WTC11 (cell line): ENCODE measurements around the gene PREP. TPM values are rescaled to one million over a fixed set of nuclear protein-coding genes. Genes with fewer than 3 reads are reported as not detected.

Experiments used
- ATAC-seq: fragments of 200-7000 bp; cut with Tn5 transposase; 2 replicates; pipeline ENCODE4 v1.10.0; 2021; ENCODE audit warnings: mild to moderate bottlenecking, moderate library complexity
- CTCF ChIA-PET: fragments of 300-600 bp; sonication (Branson Sonifier 250); formaldehyde crosslinking; loops from one replicate; lab custom pipeline; 2021; ENCODE audit warnings: antibody characterized with exemption; lab: Charles Lee
- POLR2A ChIA-PET: fragments of 350-600 bp; sonication (Branson Sonifier 250); formaldehyde crosslinking; loops from one replicate; lab custom pipeline; 2021; ENCODE audit warnings: antibody characterized with exemption; lab: Charles Lee
- DNase-seq: peaks from one replicate; pipeline ENCODE4 v3.0.0; 2021; ENCODE audit warnings: low spot score
- H3K27ac Mint-ChIP-seq: 2 replicates; pipeline ENCODE4 v1.8.0; 2021; ENCODE audit warnings: mixed read lengths
- H3K27me3 Mint-ChIP-seq: 2 replicates; pipeline ENCODE4 v1.8.0; 2021; ENCODE audit warnings: low read depth, mild to moderate bottlenecking, moderate library complexity, mixed read lengths
- H3K36me3 Mint-ChIP-seq: 2 replicates; pipeline ENCODE4 v1.8.0; 2021; ENCODE audit warnings: mixed read lengths
- H3K4me1 Mint-ChIP-seq: 2 replicates; pipeline ENCODE4 v1.8.0; 2022; ENCODE audit warnings: mixed read lengths
- H3K4me3 Mint-ChIP-seq: 2 replicates; pipeline ENCODE4 v1.8.0; 2021; ENCODE audit warnings: mild to moderate bottlenecking, moderate library complexity, mixed read lengths
- H3K9me3 Mint-ChIP-seq: 2 replicates; pipeline ENCODE4 v1.8.0; 2021; ENCODE audit warnings: mixed read lengths
- ETV6 ChIP-seq: sonication (generic); formaldehyde crosslinking; IDR thresholded peaks from 2 replicates; pipeline ENCODE4 v1.8.1; 2022; ENCODE audit warnings: mild to moderate bottlenecking, missing genetic modification reagents
- KAT7 ChIP-seq: sonication (generic); formaldehyde crosslinking; IDR thresholded peaks from 2 replicates; pipeline ENCODE4 v1.8.1; 2023; ENCODE audit warnings: missing genetic modification reagents, mild to moderate bottlenecking, borderline replicate concordance
- MYBL2 ChIP-seq: sonication (generic); formaldehyde crosslinking; IDR thresholded peaks from 2 replicates; pipeline ENCODE4 v1.8.1; 2023; ENCODE audit warnings: mild to moderate bottlenecking, moderate library complexity, missing genetic modification reagents
- OVOL2 ChIP-seq: fragments of 250-450 bp; sonication (Bioruptor Pico); IDR thresholded peaks from 2 replicates; pipeline ENCODE4 v1.9.0; 2021; ENCODE audit warnings: mild to moderate bottlenecking, borderline replicate concordance
- TEAD1 ChIP-seq: sonication (generic); formaldehyde crosslinking; IDR thresholded peaks from 2 replicates; pipeline ENCODE4 v1.8.0; 2022; ENCODE audit warnings: mild to moderate bottlenecking, missing genetic modification reagents
- TP53 ChIP-seq: sonication (generic); formaldehyde crosslinking; IDR thresholded peaks from 2 replicates; pipeline ENCODE4 v1.8.1; 2023; ENCODE audit warnings: mild to moderate bottlenecking, missing genetic modification reagents
- ZNF138 ChIP-seq: sonication (generic); formaldehyde crosslinking; conservative IDR thresholded peaks from 2 replicates; pipeline ENCODE4 v1.8.1; 2022; ENCODE audit warnings: mild to moderate bottlenecking, moderate library complexity, missing genetic modification reagents
- ZNF423 ChIP-seq: fragments of 250-450 bp; sonication (Bioruptor Pico); IDR thresholded peaks from 2 replicates; pipeline ENCODE4 v2.1.2; 2022; ENCODE audit warnings: mild to moderate bottlenecking, moderate library complexity
- ZNF671 ChIP-seq: fragments of 250-450 bp; sonication (Bioruptor Pico); IDR thresholded peaks from 2 replicates; pipeline ENCODE4 v1.8.0; 2021; ENCODE audit warnings: mild to moderate bottlenecking
- total RNA-seq: library from RNA; stranded (reverse); gene quantifications from 3 replicates; pipeline ENCODE4 v1.2.3, GENCODE V29; 2021
- TF ChIP-seq, protein P1 (sequence below): sonication (generic); formaldehyde crosslinking; conservative IDR thresholded peaks from 2 replicates; pipeline ENCODE4 v1.8.1; 2022; ENCODE audit warnings: mild to moderate bottlenecking, missing genetic modification reagents
- TF ChIP-seq, protein P2 (sequence below): fragments of 250-450 bp; sonication (Bioruptor Pico); IDR thresholded peaks from 2 replicates; pipeline ENCODE4 v1.9.0; 2021; ENCODE audit warnings: mild to moderate bottlenecking
- TF ChIP-seq, protein P3 (sequence below): sonication (generic); formaldehyde crosslinking; IDR thresholded peaks from 2 replicates; pipeline ENCODE4 v1.8.1; 2022; ENCODE audit warnings: low read depth, missing genetic modification reagents, borderline replicate concordance
- TF ChIP-seq, protein P4 (sequence below): sonication (generic); formaldehyde crosslinking; conservative IDR thresholded peaks from 2 replicates; pipeline ENCODE4 v1.8.1; 2023; ENCODE audit warnings: mild to moderate bottlenecking, low read depth, missing genetic modification reagents, moderate library complexity
- TF ChIP-seq, protein P5 (sequence below): sonication (generic); formaldehyde crosslinking; IDR thresholded peaks from 2 replicates; pipeline ENCODE4 v1.8.0; 2023; ENCODE audit warnings: missing genetic modification reagents
- TF ChIP-seq, protein P6 (sequence below): sonication (generic); formaldehyde crosslinking; IDR thresholded peaks from 2 replicates; pipeline ENCODE4 v1.8.1; 2023; ENCODE audit warnings: mild to moderate bottlenecking, missing genetic modification reagents, borderline replicate concordance
- TF ChIP-seq, protein P7 (sequence below): fragments of 250-450 bp; sonication (Bioruptor Pico); IDR thresholded peaks from 2 replicates; pipeline ENCODE4 v1.9.0; 2021; ENCODE audit warnings: mild to moderate bottlenecking, borderline replicate concordance

The PREP gene
- total RNA-seq, 1 experiment from 2014 or later, result 58.8 TPM

DNA sequence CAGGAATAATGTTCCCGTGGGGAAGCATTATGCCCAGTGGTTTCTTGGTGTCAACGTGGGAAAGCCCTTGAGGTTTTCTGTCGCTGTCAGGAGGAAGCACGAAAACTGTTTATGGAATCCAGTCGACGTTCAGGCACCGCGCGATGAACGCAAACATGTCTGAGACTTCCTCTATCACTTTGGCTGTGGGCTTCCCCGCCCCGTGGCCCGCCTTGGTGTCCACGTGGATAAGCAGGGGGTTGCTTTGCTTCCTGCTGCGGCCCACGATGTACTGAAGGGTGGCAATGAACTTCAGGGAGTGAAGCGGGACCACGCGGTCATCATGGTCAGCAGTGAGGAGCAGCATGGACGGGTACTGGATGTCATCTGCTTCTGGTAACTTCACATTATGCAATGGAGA, 124.8 kb downstream of the PREP start:
- DNase-seq (no peak), ATAC-seq (no peak)
- TF ChIP-seq ZNF423 (no peak), OVOL2 (no peak), ZNF138 (CRISPR knock-in tag) (no peak), ETV6 (CRISPR knock-in tag) (no peak), TEAD1 (CRISPR knock-in tag) (no peak), TP53 (no peak), MYBL2 (CRISPR knock-in tag) (no peak), KAT7 (CRISPR knock-in tag) (no peak), ZNF671 (no peak)
- TF ChIP-seq, protein P1, sequence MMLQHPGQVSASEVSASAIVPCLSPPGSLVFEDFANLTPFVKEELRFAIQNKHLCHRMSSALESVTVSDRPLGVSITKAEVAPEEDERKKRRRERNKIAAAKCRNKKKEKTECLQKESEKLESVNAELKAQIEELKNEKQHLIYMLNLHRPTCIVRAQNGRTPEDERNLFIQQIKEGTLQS (CRISPR knock-in tag), result no peak
- TF ChIP-seq, protein P2, sequence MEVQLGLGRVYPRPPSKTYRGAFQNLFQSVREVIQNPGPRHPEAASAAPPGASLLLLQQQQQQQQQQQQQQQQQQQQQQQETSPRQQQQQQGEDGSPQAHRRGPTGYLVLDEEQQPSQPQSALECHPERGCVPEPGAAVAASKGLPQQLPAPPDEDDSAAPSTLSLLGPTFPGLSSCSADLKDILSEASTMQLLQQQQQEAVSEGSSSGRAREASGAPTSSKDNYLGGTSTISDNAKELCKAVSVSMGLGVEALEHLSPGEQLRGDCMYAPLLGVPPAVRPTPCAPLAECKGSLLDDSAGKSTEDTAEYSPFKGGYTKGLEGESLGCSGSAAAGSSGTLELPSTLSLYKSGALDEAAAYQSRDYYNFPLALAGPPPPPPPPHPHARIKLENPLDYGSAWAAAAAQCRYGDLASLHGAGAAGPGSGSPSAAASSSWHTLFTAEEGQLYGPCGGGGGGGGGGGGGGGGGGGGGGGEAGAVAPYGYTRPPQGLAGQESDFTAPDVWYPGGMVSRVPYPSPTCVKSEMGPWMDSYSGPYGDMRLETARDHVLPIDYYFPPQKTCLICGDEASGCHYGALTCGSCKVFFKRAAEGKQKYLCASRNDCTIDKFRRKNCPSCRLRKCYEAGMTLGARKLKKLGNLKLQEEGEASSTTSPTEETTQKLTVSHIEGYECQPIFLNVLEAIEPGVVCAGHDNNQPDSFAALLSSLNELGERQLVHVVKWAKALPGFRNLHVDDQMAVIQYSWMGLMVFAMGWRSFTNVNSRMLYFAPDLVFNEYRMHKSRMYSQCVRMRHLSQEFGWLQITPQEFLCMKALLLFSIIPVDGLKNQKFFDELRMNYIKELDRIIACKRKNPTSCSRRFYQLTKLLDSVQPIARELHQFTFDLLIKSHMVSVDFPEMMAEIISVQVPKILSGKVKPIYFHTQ (CRISPR knock-in tag), result no peak
- TF ChIP-seq, protein P3, sequence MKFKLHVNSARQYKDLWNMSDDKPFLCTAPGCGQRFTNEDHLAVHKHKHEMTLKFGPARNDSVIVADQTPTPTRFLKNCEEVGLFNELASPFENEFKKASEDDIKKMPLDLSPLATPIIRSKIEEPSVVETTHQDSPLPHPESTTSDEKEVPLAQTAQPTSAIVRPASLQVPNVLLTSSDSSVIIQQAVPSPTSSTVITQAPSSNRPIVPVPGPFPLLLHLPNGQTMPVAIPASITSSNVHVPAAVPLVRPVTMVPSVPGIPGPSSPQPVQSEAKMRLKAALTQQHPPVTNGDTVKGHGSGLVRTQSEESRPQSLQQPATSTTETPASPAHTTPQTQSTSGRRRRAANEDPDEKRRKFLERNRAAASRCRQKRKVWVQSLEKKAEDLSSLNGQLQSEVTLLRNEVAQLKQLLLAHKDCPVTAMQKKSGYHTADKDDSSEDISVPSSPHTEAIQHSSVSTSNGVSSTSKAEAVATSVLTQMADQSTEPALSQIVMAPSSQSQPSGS (CRISPR knock-in tag), result no peak
- TF ChIP-seq, protein P4, sequence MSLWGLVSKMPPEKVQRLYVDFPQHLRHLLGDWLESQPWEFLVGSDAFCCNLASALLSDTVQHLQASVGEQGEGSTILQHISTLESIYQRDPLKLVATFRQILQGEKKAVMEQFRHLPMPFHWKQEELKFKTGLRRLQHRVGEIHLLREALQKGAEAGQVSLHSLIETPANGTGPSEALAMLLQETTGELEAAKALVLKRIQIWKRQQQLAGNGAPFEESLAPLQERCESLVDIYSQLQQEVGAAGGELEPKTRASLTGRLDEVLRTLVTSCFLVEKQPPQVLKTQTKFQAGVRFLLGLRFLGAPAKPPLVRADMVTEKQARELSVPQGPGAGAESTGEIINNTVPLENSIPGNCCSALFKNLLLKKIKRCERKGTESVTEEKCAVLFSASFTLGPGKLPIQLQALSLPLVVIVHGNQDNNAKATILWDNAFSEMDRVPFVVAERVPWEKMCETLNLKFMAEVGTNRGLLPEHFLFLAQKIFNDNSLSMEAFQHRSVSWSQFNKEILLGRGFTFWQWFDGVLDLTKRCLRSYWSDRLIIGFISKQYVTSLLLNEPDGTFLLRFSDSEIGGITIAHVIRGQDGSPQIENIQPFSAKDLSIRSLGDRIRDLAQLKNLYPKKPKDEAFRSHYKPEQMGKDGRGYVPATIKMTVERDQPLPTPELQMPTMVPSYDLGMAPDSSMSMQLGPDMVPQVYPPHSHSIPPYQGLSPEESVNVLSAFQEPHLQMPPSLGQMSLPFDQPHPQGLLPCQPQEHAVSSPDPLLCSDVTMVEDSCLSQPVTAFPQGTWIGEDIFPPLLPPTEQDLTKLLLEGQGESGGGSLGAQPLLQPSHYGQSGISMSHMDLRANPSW, result no peak
- TF ChIP-seq, protein P5, sequence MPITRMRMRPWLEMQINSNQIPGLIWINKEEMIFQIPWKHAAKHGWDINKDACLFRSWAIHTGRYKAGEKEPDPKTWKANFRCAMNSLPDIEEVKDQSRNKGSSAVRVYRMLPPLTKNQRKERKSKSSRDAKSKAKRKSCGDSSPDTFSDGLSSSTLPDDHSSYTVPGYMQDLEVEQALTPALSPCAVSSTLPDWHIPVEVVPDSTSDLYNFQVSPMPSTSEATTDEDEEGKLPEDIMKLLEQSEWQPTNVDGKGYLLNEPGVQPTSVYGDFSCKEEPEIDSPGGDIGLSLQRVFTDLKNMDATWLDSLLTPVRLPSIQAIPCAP (CRISPR knock-in tag), result no peak
- TF ChIP-seq, protein P6, sequence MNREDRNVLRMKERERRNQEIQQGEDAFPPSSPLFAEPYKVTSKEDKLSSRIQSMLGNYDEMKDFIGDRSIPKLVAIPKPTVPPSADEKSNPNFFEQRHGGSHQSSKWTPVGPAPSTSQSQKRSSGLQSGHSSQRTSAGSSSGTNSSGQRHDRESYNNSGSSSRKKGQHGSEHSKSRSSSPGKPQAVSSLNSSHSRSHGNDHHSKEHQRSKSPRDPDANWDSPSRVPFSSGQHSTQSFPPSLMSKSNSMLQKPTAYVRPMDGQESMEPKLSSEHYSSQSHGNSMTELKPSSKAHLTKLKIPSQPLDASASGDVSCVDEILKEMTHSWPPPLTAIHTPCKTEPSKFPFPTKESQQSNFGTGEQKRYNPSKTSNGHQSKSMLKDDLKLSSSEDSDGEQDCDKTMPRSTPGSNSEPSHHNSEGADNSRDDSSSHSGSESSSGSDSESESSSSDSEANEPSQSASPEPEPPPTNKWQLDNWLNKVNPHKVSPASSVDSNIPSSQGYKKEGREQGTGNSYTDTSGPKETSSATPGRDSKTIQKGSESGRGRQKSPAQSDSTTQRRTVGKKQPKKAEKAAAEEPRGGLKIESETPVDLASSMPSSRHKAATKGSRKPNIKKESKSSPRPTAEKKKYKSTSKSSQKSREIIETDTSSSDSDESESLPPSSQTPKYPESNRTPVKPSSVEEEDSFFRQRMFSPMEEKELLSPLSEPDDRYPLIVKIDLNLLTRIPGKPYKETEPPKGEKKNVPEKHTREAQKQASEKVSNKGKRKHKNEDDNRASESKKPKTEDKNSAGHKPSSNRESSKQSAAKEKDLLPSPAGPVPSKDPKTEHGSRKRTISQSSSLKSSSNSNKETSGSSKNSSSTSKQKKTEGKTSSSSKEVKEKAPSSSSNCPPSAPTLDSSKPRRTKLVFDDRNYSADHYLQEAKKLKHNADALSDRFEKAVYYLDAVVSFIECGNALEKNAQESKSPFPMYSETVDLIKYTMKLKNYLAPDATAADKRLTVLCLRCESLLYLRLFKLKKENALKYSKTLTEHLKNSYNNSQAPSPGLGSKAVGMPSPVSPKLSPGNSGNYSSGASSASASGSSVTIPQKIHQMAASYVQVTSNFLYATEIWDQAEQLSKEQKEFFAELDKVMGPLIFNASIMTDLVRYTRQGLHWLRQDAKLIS (CRISPR knock-in tag), result no peak
- TF ChIP-seq, protein P7, sequence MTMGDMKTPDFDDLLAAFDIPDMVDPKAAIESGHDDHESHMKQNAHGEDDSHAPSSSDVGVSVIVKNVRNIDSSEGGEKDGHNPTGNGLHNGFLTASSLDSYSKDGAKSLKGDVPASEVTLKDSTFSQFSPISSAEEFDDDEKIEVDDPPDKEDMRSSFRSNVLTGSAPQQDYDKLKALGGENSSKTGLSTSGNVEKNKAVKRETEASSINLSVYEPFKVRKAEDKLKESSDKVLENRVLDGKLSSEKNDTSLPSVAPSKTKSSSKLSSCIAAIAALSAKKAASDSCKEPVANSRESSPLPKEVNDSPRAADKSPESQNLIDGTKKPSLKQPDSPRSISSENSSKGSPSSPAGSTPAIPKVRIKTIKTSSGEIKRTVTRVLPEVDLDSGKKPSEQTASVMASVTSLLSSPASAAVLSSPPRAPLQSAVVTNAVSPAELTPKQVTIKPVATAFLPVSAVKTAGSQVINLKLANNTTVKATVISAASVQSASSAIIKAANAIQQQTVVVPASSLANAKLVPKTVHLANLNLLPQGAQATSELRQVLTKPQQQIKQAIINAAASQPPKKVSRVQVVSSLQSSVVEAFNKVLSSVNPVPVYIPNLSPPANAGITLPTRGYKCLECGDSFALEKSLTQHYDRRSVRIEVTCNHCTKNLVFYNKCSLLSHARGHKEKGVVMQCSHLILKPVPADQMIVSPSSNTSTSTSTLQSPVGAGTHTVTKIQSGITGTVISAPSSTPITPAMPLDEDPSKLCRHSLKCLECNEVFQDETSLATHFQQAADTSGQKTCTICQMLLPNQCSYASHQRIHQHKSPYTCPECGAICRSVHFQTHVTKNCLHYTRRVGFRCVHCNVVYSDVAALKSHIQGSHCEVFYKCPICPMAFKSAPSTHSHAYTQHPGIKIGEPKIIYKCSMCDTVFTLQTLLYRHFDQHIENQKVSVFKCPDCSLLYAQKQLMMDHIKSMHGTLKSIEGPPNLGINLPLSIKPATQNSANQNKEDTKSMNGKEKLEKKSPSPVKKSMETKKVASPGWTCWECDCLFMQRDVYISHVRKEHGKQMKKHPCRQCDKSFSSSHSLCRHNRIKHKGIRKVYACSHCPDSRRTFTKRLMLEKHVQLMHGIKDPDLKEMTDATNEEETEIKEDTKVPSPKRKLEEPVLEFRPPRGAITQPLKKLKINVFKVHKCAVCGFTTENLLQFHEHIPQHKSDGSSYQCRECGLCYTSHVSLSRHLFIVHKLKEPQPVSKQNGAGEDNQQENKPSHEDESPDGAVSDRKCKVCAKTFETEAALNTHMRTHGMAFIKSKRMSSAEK (CRISPR knock-in tag), result no peak
- H3K27me3 Mint-ChIP-seq, result no peaks in the 10 kb centered on the region
- no peak overlapping the region for H3K27ac Mint-ChIP-seq
- ChIA-PET CTCF (no interaction called here), POLR2A (no interaction called here)
- no peaks in the 10 kb centered on the region for H3K9me3 Mint-ChIP-seq
- no peak overlapping the region for H3K4me3 Mint-ChIP-seq
- peaks cover 10% of the 10 kb centered on the region for H3K4me1 Mint-ChIP-seq
- peaks cover 43% of the 10 kb centered on the region for H3K36me3 Mint-ChIP-seq
